ENCODE measurements around the gene KIAA0040. TPM values are rescaled to one million over a fixed set of nuclear protein-coding genes. Genes with fewer than 3 reads are reported as not detected.
A peak's percentile ranks its signal among the peaks of the same experiment; 100 is the strongest.

KIAA0040 gene
- total RNA-seq, 5 donors from 2014 or later (not counting 1 experiment from before 2014, with no cell fraction given) = 33.0 to 60.0 (median 50.5) TPM

DNA sequence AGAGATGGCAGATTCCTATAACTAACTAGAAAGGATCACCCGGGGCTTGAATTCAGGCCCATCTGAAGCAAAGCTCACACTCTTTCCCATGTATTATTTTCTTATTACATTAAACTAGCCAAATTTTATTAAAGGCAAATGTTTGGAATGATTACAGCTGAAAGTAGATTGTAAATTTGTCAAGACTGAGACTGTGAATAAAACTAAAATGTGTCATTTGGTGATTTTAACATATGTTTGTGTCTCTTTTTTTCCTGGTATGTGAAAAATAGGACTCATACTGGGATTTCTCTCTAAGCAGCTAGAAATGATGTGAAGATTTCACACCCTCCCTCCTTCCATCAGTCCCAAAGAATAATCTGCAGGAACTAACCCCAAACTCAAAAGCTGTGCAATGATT, 19.1 kb upstream of the KIAA0040 start:
- H3K27me3 ChIP-seq (replicated peaks in 1 of 2; ENCODE audit: control insufficient read depth in 2 of 2, extremely low read depth in 1 of 2, insufficient read depth in 2 of 2, low read length in 1 of 2) = no peaks in the 10 kb centered on the region
- peaks cover 36 to 47% of the 10 kb centered on the region in 2 experiments for H3K4me1 ChIP-seq (ENCODE audit: control insufficient read depth in 1 of 2, extremely low read depth in 1 of 2, insufficient read depth in 2 of 2, low read length in 2 of 2)
- H3K36me3 ChIP-seq (ENCODE audit: control insufficient read depth in 2 of 2, extremely low read depth in 1 of 2, insufficient read depth in 1 of 2, low read length in 1 of 2) = no peaks in the 10 kb centered on the region
- H3K4me3 ChIP-seq (ENCODE audit: control insufficient read depth in 1 of 2, extremely low read depth in 1 of 2, low read length in 1 of 2) = no peak overlapping the region
- Mint-ChIP-seq H3K27me3 (no peaks in the 10 kb centered on the region), H3K27ac (peak overlapping the region; percentile 81 to 98), H3K9me3 (no peaks in the 10 kb centered on the region), H3K36me3 (no peaks in the 10 kb centered on the region), H3K4me1 (peaks cover 69 to 76% (median 76%) of the 10 kb centered on the region in 3 donors), H3K4me3 (peak overlapping the region in 1 of 3 donors; percentile 72)
- ChIA-PET CTCF (interaction anchor here in 1 of 2 donors (1.1 to 1.5 kb wide), 2 partner anchors 8 to 57 kb away, joined by 3 to 4 read pairs; no protein-coding TSS in a partner anchor), POLR2A (interaction anchor here in 1 of 2 donors (0.6 kb wide), 1 partner anchor 713 kb away, joined by 3 read pairs; no protein-coding TSS in a partner anchor)
- ATAC-seq (replicated peaks in 1 of 4) = no peak
- no peaks in the 10 kb centered on the region for H3K9me3 ChIP-seq
- no CpG with 5 or more reads among the region's 1 CpG for WGBS (ENCODE audit: insufficient coverage)
- DNase-seq = no peak
- H3K27ac ChIP-seq (ENCODE audit: low read length) = peak overlapping the region; percentile 17

DNA sequence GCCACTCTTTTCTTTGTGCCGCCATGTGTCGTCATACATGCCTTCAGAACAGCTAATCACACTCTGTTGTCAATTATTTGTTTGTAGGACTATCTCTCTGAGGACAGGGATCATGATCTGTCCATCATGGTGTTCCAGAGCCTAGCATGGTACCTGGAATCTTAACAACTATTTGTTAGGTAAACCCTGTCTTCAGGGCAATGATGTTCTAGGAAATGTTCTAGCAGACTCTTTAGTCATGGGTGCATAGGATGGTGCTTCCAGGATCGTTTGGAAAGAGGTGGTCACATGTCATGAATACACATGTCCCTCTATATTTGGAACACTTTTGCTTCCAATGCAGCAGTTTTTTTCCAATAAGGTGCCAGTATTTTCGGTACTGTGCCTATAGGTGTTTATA, 18.2 kb upstream of the KIAA0040 start:
- Mint-ChIP-seq H3K27ac (peak overlapping the region; percentile 96 to 98), H3K4me3 (peak overlapping the region in 2 of 3 donors; percentile 1 to 72), H3K9me3 (no peaks in the 10 kb centered on the region), H3K36me3 (no peaks in the 10 kb centered on the region), H3K4me1 (peaks cover 75 to 83% (median 80%) of the 10 kb centered on the region in 3 donors), H3K27me3 (no peaks in the 10 kb centered on the region)
- H3K4me3 ChIP-seq (ENCODE audit: control insufficient read depth in 1 of 2, extremely low read depth in 1 of 2, low read length in 1 of 2) = no peak overlapping the region
- CTCF ChIA-PET = interaction anchor here (2.6 to 3.6 kb wide), 4 partner anchors 17 to 59 kb away, joined by 11 to 19 read pairs (median 13); partner anchors contain the start of gene KIAA0040 (in 1 of the 2)
- no peaks in the 10 kb centered on the region for H3K36me3 ChIP-seq (ENCODE audit: control insufficient read depth in 2 of 2, extremely low read depth in 1 of 2, insufficient read depth in 1 of 2, low read length in 1 of 2)
- H3K27ac ChIP-seq (ENCODE audit: low read length) = peak overlapping the region; percentile 78
- POLR2A ChIA-PET = interaction anchor here in 1 of 2 donors (1.1 kb wide), 1 partner anchor 19 kb away, joined by 4 read pairs; the partner anchor contains the start of gene KIAA0040
- no CpG with 5 or more reads among the region's 4 CpGs for WGBS (ENCODE audit: insufficient coverage)
- no peaks in the 10 kb centered on the region for H3K9me3 ChIP-seq
- ATAC-seq (replicated peaks in 1 of 4) (no peak), DNase-seq (no peak)
- peaks cover 36 to 48% of the 10 kb centered on the region in 2 experiments for H3K4me1 ChIP-seq (ENCODE audit: control insufficient read depth in 1 of 2, extremely low read depth in 1 of 2, insufficient read depth in 2 of 2, low read length in 2 of 2)
- no peaks in the 10 kb centered on the region for H3K27me3 ChIP-seq (replicated peaks in 1 of 2; ENCODE audit: control insufficient read depth in 2 of 2, extremely low read depth in 1 of 2, insufficient read depth in 2 of 2, low read length in 1 of 2)

DNA sequence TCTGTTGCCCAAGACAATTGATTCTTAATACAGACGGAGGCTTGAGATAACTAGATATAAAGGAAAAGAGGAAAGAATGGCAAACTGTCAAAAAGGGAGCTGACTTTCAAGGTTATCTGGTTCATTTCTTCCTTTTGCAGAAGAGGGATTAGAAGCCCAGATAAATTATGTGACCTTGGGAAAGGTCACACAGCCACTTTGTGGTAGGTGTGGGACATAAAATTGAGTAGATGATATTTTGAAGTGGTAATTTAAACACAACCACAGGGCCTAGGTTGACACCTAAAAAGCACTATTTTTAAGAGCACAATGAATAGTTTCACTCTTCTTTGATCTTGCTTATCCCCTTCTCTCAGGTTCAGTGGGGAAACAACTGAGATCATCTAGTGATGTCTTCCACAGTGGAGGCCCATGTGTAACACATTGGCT, 16.9 kb upstream of the KIAA0040 start:
- H3K36me3 ChIP-seq (ENCODE audit: control insufficient read depth in 2 of 2, extremely low read depth in 1 of 2, insufficient read depth in 1 of 2, low read length in 1 of 2) = no peaks in the 10 kb centered on the region
- Mint-ChIP-seq H3K27me3 (no peaks in the 10 kb centered on the region), H3K36me3 (no peaks in the 10 kb centered on the region), H3K27ac (peak overlapping the region; percentile 96 to 98), H3K9me3 (no peaks in the 10 kb centered on the region), H3K4me3 (peak overlapping the region; percentile 72 to 79 (median 76)), H3K4me1 (peaks cover 75 to 86% (median 83%) of the 10 kb centered on the region in 3 donors)
- no peaks in the 10 kb centered on the region for H3K9me3 ChIP-seq
- H3K27me3 ChIP-seq (replicated peaks in 1 of 2; ENCODE audit: control insufficient read depth in 2 of 2, extremely low read depth in 1 of 2, insufficient read depth in 2 of 2, low read length in 1 of 2) = no peaks in the 10 kb centered on the region
- CTCF ChIA-PET = interaction anchor here (0.6 to 3.6 kb wide), 15 partner anchors 13 to 1232 kb away, joined by 3 to 19 read pairs (median 6); partner anchors contain the start of gene KIAA0040 (in 1 of the 2)
- POLR2A ChIA-PET = interaction anchor here (1.0 to 1.4 kb wide), 3 partner anchors 10 to 18 kb away, joined by 3 to 4 read pairs (median 3); no protein-coding TSS in a partner anchor
- peaks cover 36 to 48% of the 10 kb centered on the region in 2 experiments for H3K4me1 ChIP-seq (ENCODE audit: control insufficient read depth in 1 of 2, extremely low read depth in 1 of 2, insufficient read depth in 2 of 2, low read length in 2 of 2)
- 0% methylated on average over 1 of the region's 1 CpG for WGBS (ENCODE audit: insufficient coverage)
- DNase-seq (peak in 3 of 35 experiments; percentile 12 to 54 (median 15)), ATAC-seq (replicated peaks in 1 of 4) (peak; percentile 65 to 73 (median 68))
- peak overlapping the region; percentile 6 to 59 for H3K4me3 ChIP-seq (ENCODE audit: control insufficient read depth in 1 of 2, extremely low read depth in 1 of 2, low read length in 1 of 2)
- H3K27ac ChIP-seq (ENCODE audit: low read length) = peak overlapping the region; percentile 78

DNA sequence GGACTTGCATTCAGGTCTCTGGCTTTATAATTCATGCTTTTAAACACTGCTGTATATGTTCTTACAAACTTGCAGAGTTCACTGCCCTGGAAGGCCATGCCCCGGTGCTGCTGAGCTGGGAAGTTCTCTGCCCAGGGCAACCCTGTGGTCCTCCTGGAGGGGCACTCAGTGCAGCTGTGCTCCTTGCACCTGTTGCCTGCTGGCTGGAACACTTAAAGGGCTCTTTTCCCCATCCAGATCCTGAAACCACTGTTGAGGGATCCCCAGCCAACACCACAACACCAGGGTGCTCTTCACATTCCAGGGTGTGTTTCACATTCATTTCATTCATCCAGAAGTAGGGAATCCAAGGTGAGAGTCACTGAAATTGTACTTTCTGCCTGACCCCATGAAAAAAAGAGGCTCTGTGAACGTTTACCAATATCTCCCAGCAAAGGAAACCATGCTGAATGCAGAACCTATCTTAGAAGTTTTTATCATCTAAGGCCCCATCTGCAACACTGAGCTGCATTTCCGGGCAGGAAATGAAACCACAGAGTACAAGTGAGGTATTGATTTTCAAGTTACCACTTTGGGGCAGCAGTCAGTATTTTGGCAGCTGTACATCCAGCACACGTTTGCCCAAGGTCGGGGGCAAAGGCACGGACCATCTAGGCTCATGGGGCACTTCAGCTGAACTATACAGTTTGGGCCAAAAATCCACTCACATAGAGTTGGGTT, 16.4 kb upstream of the KIAA0040 start:
- peaks cover 72 to 86% (median 86%) of the 10 kb centered on the region in 3 donors for H3K4me1 Mint-ChIP-seq
- no peaks in the 10 kb centered on the region for H3K27me3 Mint-ChIP-seq
- POLR2A ChIA-PET = interaction anchor here (0.5 to 1.4 kb wide), 5 partner anchors 17 to 1216 kb away, joined by 3 to 7 read pairs (median 3); no protein-coding TSS in a partner anchor
- 7% methylated on average over 5 of the region's 6 CpGs for WGBS (ENCODE audit: insufficient coverage)
- peak; percentile 24 to 81 (median 55) for DNase-seq
- ATAC-seq (replicated peaks in 1 of 4) = peak; percentile 95 to 96 (median 96)
- H3K9me3 ChIP-seq = no peaks in the 10 kb centered on the region
- peak overlapping the region; percentile 96 to 98 for H3K27ac Mint-ChIP-seq
- peaks cover 36 to 48% of the 10 kb centered on the region in 2 experiments for H3K4me1 ChIP-seq (ENCODE audit: control insufficient read depth in 1 of 2, extremely low read depth in 1 of 2, insufficient read depth in 2 of 2, low read length in 2 of 2)
- H3K36me3 ChIP-seq (ENCODE audit: control insufficient read depth in 2 of 2, extremely low read depth in 1 of 2, insufficient read depth in 1 of 2, low read length in 1 of 2) = no peaks in the 10 kb centered on the region
- no peaks in the 10 kb centered on the region for H3K27me3 ChIP-seq (replicated peaks in 1 of 2; ENCODE audit: control insufficient read depth in 2 of 2, extremely low read depth in 1 of 2, insufficient read depth in 2 of 2, low read length in 1 of 2)
- peak overlapping the region; percentile 78 for H3K27ac ChIP-seq (ENCODE audit: low read length)
- peak overlapping the region; percentile 6 to 60 for H3K4me3 ChIP-seq (ENCODE audit: control insufficient read depth in 1 of 2, extremely low read depth in 1 of 2, low read length in 1 of 2)
- peak overlapping the region; percentile 72 to 79 (median 76) for H3K4me3 Mint-ChIP-seq
- no peaks in the 10 kb centered on the region for H3K36me3 Mint-ChIP-seq
- CTCF ChIA-PET = interaction anchor here (0.7 to 3.6 kb wide), 13 partner anchors 12 to 110 kb away, joined by 3 to 19 read pairs (median 5); partner anchors contain the start of gene KIAA0040 (in 1 of the 2)
- H3K9me3 Mint-ChIP-seq = no peaks in the 10 kb centered on the region

DNA sequence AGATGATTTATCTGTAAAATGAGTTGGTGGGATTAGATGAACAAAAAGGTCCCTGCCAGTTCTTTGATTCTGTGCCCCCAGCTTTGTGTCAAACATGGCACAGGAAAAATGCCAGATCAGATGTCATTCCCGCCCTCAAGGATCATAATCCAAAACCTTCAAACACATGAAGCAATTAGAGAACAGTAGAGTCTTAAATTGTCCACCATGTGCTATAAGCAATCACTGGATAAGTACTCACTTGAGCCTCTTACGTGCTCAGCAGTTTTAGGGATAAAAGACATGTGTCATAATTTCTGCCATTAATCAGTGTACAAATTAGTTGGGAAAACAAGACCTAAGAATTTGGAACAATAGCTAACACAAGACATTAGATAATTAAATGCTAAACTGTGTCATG, 15.4 kb upstream of the KIAA0040 start:
- POLR2A ChIA-PET = interaction anchor here in 1 of 2 donors (0.5 to 1.0 kb wide), 2 partner anchors 20 to 503 kb away, joined by 3 read pairs; no protein-coding TSS in a partner anchor
- H3K4me1 Mint-ChIP-seq = peaks cover 65 to 79% (median 77%) of the 10 kb centered on the region in 3 donors
- H3K4me1 ChIP-seq (ENCODE audit: control insufficient read depth in 1 of 2, extremely low read depth in 1 of 2, insufficient read depth in 2 of 2, low read length in 2 of 2) = peaks cover 36 to 48% of the 10 kb centered on the region in 2 experiments

DNA sequence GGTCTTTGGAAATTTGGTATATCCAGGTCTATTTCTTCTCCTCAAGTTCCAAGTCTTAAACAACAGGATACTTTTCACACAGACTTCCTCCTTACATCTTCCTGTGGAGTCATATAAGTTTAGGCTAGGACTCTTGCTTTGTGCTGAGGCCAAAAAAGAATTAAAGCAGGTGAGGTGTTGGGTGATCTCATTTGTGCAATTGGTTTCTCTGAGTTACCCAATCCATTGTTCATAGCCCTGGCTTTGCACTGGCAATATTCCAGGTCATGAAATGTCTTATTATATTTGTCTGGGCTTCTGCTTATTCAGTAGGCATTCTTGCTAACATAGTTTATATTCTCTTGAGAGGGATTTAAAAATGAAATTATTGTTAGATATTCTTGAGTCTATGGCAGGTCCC, 14.1 kb upstream of the KIAA0040 start:
- H3K27me3 Mint-ChIP-seq = no peaks in the 10 kb centered on the region
- Histone ChIP-seq H3K27ac (ENCODE audit: low read length) (no peak overlapping the region), H3K36me3 (ENCODE audit: control insufficient read depth in 2 of 2, extremely low read depth in 1 of 2, insufficient read depth in 1 of 2, low read length in 1 of 2) (no peaks in the 10 kb centered on the region), H3K9me3 (no peaks in the 10 kb centered on the region), H3K4me1 (ENCODE audit: control insufficient read depth in 1 of 2, extremely low read depth in 1 of 2, insufficient read depth in 2 of 2, low read length in 2 of 2) (peaks cover 32 to 38% of the 10 kb centered on the region in 2 experiments), H3K27me3 (replicated peaks in 1 of 2; ENCODE audit: control insufficient read depth in 2 of 2, extremely low read depth in 1 of 2, insufficient read depth in 2 of 2, low read length in 1 of 2) (no peaks in the 10 kb centered on the region), H3K4me3 (ENCODE audit: control insufficient read depth in 1 of 2, extremely low read depth in 1 of 2, low read length in 1 of 2) (no peak overlapping the region)
- POLR2A ChIA-PET = interaction anchor here in 1 of 2 donors (0.6 kb wide), 1 partner anchor 13 kb away, joined by 6 read pairs; no protein-coding TSS in a partner anchor
- H3K27ac Mint-ChIP-seq = no peak overlapping the region
- ATAC-seq (replicated peaks in 1 of 4) = no peak
- DNase-seq = no peak
- H3K36me3 Mint-ChIP-seq = no peaks in the 10 kb centered on the region
- CTCF ChIA-PET = interaction anchor here (0.9 kb wide), 2 partner anchors 19 to 55 kb away, joined by 4 read pairs; no protein-coding TSS in a partner anchor
- H3K9me3 Mint-ChIP-seq = no peaks in the 10 kb centered on the region
- H3K4me3 Mint-ChIP-seq = no peak overlapping the region
- H3K4me1 Mint-ChIP-seq = peaks cover 54 to 67% (median 64%) of the 10 kb centered on the region in 3 donors

More for the DNA sequence above, 15.4 kb upstream of the KIAA0040 start:
- Mint-ChIP-seq H3K4me3 (peak overlapping the region in 1 of 3 donors; percentile 24), H3K36me3 (no peaks in the 10 kb centered on the region), H3K9me3 (no peaks in the 10 kb centered on the region), H3K27ac (peak overlapping the region; percentile 68 to 75), H3K27me3 (no peaks in the 10 kb centered on the region)
- H3K36me3 ChIP-seq (ENCODE audit: control insufficient read depth in 2 of 2, extremely low read depth in 1 of 2, insufficient read depth in 1 of 2, low read length in 1 of 2) = no peaks in the 10 kb centered on the region
- ATAC-seq (replicated peaks in 1 of 4) = no peak
- H3K27me3 ChIP-seq (replicated peaks in 1 of 2; ENCODE audit: control insufficient read depth in 2 of 2, extremely low read depth in 1 of 2, insufficient read depth in 2 of 2, low read length in 1 of 2) = no peaks in the 10 kb centered on the region
- H3K9me3 ChIP-seq = no peaks in the 10 kb centered on the region
- H3K27ac ChIP-seq (ENCODE audit: low read length) = peak overlapping the region; percentile 78
- DNase-seq = no peak
- 100% methylated on average over 1 of the region's 2 CpGs for WGBS (ENCODE audit: insufficient coverage)
- no peak overlapping the region for H3K4me3 ChIP-seq (ENCODE audit: control insufficient read depth in 1 of 2, extremely low read depth in 1 of 2, low read length in 1 of 2)
- CTCF ChIA-PET = interaction anchor here (2.8 to 3.6 kb wide), 3 partner anchors 14 to 53 kb away, joined by 11 to 19 read pairs (median 12); partner anchors contain the start of gene KIAA0040 (in 1 of the 2)
